ENCODE results near the gene ANKRD61.
"Not testable (repeated sequence)": the region's sequence is repeated elsewhere in the genome, so short reads cannot be mapped to it uniquely, and the experiment has no call there.

Gene ANKRD61

DNA sequence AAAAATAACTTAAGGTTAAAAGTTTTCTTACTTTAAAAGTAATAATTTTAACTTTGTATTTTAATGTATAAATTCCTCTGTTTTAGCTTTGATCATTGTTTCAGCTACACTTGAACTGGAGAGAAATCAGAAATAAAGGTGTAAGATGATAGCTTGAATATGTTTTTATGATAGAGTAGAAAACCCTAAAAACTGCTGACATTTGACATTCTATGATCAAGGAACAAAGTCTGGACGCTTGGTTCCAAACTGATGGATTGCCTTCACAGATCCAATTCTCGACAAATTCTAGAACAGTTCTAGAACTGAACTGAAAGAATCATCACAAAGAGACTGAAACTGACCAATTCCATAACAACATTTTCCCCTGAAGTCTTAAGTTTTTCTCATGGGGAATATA lies at the start of gene ANKRD61:
ANKRD61 (plus strand) TSS at position 389 of the 400 bp plus-strand sequence; CDS start at position 389, 0 bp downstream.
- no peak within 1 kb of the TSS for H3K4me3 ChIP-seq (ENCODE audit: low read depth, low read length)
- TF ChIP-seq, protein P1, sequence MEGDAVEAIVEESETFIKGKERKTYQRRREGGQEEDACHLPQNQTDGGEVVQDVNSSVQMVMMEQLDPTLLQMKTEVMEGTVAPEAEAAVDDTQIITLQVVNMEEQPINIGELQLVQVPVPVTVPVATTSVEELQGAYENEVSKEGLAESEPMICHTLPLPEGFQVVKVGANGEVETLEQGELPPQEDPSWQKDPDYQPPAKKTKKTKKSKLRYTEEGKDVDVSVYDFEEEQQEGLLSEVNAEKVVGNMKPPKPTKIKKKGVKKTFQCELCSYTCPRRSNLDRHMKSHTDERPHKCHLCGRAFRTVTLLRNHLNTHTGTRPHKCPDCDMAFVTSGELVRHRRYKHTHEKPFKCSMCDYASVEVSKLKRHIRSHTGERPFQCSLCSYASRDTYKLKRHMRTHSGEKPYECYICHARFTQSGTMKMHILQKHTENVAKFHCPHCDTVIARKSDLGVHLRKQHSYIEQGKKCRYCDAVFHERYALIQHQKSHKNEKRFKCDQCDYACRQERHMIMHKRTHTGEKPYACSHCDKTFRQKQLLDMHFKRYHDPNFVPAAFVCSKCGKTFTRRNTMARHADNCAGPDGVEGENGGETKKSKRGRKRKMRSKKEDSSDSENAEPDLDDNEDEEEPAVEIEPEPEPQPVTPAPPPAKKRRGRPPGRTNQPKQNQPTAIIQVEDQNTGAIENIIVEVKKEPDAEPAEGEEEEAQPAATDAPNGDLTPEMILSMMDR (IDR thresholded peaks at IDR 0.05; ENCODE audit: borderline replicate concordance, insufficient read depth, low read depth, low read length): no peak

GRCh38 chr7:5987061-5987460 lies 44.1 kb upstream of the ANKRD61 start:
- H3K4me3 ChIP-seq (ENCODE audit: low read depth, low read length): not testable (repeated sequence)

DNA sequence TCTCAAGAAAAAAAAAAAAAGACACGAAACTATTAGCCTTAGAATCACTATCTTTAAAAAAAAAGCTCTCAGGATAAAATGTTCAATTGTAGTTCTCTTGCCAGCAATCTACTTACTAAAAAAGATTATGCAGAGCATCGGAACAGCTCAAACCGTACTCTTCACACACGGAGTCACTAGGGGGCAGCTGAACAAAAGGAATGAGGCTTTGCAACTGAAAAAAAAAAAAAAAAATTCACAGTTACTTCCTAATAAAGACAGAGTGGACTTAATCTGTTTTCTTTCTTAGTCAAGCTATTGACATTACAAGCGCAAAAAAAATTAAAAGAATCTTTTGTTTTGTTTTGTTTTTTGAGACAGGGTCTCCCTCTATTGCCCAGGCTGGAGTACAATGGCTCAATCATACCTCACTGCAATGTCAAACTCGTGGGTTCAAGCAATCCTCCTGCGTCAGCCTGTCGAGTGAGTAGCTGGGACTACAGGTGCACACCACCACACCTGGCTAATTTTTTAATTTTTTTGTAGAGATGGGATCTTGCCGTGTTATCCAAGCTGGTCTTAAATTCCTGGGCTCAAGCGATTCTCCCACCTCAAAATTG lies 33.9 kb upstream of the ANKRD61 start:
- no peak overlapping the region for H3K4me3 ChIP-seq (ENCODE audit: low read depth, low read length)
- TF ChIP-seq, protein P1 (IDR thresholded peaks at IDR 0.05; ENCODE audit: borderline replicate concordance, insufficient read depth, low read depth, low read length): peak; percentile 43; the same call in 1 of the 2 replicates

DNA sequence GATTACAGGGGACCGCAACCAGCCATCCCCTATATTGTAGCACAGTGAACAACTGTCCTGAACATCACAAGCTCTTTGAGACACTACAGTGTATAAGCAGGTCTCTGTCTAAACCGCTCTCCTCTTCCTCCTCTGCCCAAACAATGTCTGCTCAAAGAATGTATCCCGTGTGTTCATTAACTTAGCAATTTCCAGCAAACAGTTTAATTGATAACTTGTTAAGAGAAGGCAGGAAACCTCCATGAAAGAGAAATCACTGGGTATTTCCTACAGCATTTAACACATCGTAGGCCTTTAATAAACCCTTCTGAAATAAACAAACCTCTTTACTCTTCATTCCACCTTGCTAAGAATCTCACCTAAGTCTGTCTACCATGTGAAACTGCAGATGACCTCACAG lies 23.8 kb upstream of the ANKRD61 start:
- no peak overlapping the region for H3K4me3 ChIP-seq (ENCODE audit: low read depth, low read length)
- TF ChIP-seq, protein P1 (IDR thresholded peaks at IDR 0.05; ENCODE audit: borderline replicate concordance, insufficient read depth, low read depth, low read length): no peak

DNA sequence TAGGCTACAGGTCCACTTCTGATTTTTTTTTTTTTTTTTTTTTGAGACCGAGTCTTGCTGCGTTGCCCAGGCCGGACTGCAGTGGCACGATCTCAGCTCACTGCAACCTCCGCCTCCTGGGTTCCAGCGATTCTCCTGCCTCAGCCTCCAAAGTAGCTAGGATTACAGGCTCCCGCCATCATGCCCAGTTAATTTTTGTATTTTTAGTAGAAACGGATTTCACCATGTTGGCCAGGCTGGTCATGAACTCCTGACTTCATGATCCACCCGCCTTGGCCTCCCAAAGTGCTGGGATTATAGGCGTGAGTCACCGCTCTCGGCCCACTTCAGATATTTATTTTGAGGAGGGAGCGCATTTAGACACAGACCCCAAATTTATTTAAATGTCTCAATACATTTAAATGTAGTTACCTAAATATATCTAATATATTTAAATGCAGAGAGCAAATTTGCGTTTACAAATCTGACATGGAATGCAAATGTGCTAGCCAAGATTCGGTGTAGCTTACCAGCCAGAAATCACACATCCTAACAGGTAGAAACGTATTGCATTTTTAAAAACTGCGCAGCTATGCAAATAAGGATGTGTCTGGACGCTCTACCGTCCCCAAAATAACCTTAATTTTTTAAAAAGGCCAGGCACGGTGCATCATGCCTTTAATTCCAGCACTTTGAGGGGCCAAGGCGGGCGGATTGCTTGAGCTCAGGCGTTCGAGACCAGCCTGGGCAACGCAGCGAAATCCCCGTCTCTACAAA lies 23.2 kb upstream of the ANKRD61 start:
- peak overlapping the region; percentile 94 for H3K4me3 ChIP-seq (ENCODE audit: low read depth, low read length)

GRCh38 chr7:6008668-6009611 lies 22.2 kb upstream of the ANKRD61 start, which contains the start of the genes AIMP2 and PMS2:
AIMP2 (plus strand) TSS chr7:6009272; CDS start chr7:6009364, 92 bp downstream.
PMS2 (minus strand) TSS chr7:6009049; CDS start chr7:6009019, 30 bp downstream.
- TF ChIP-seq, protein P1 (IDR thresholded peaks at IDR 0.05; ENCODE audit: borderline replicate concordance, insufficient read depth, low read depth, low read length): peak; percentile 26; the same call in 1 of the 2 replicates
- peak within 1 kb of the TSS; percentile 94 for H3K4me3 ChIP-seq (ENCODE audit: low read depth, low read length)

DNA sequence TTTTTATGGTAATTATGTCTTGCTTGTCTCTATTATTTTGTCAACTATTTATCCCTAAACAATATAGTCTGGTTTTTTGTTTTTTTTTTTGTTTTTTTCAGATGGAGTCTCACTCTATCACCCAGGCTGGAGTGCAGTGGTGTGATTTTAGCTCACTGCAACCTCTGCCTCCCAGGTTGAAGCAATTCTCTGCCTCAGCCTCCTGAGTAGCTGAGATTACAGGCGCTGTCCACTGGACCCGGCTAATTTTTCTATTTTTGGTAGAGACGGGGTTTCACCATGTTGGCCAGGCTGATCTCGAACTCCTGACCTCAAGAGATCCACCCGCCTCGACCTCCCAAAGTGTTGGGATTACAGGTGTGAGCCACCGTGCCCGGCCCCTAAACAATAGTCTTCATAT lies 20.8 kb upstream of the ANKRD61 start:
- H3K4me3 ChIP-seq (ENCODE audit: low read depth, low read length): peak overlapping the region; percentile 22

DNA sequence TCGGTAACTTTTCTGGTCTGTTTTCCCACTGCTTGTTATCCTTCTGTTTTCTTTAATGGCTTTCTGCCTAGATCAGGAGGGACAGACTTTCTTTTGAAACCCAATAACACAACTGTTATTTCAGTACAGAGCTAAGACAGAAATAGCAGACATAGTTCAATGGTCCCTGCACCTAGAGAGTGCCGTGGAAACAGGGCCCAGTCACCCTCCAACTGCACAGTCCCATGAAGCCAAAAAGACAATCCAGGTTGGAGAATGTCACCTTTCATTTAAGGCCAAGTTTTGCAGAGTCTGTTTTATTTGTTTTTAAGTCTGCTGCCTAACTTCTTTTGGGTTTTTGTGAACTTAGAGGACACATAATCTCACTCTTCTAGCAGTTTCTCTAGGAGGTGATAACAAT lies 19.6 kb upstream of the ANKRD61 start:
- H3K4me3 ChIP-seq (ENCODE audit: low read depth, low read length): no peak overlapping the region

More for the DNA sequence above, 19.6 kb upstream of the ANKRD61 start:
- TF ChIP-seq, protein P1 (IDR thresholded peaks at IDR 0.05; ENCODE audit: borderline replicate concordance, insufficient read depth, low read depth, low read length): no peak

Measured in GM12875 (cell line).